ENCODE measurements around the gene NBEAL2. TPM values are rescaled to one million over a fixed set of nuclear protein-coding genes. Genes with fewer than 3 reads are reported as not detected.

The NBEAL2 gene
- total and polyA plus RNA-seq, 11 donors, result 8.1 to 45.7 (median 13.1) TPM

- TF ChIP-seq, protein P1, sequence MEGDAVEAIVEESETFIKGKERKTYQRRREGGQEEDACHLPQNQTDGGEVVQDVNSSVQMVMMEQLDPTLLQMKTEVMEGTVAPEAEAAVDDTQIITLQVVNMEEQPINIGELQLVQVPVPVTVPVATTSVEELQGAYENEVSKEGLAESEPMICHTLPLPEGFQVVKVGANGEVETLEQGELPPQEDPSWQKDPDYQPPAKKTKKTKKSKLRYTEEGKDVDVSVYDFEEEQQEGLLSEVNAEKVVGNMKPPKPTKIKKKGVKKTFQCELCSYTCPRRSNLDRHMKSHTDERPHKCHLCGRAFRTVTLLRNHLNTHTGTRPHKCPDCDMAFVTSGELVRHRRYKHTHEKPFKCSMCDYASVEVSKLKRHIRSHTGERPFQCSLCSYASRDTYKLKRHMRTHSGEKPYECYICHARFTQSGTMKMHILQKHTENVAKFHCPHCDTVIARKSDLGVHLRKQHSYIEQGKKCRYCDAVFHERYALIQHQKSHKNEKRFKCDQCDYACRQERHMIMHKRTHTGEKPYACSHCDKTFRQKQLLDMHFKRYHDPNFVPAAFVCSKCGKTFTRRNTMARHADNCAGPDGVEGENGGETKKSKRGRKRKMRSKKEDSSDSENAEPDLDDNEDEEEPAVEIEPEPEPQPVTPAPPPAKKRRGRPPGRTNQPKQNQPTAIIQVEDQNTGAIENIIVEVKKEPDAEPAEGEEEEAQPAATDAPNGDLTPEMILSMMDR (IDR thresholded peaks at IDR 0.05), result no peak
- TF ChIP-seq POLR2A (IDR thresholded peaks at IDR 0.05), result no peak
- intact Hi-C loops (cut with DNase I), result no loop called here
- Histone ChIP-seq H3K9me3 (no peaks in the 10 kb centered on the region), H3K36me3 (peaks cover 0 to 35% (median 3%) of the 10 kb centered on the region in 9 donors), H3K4me3 (no peak overlapping the region), H3K27ac (no peak overlapping the region), H3K27me3 (no peaks in the 10 kb centered on the region), H3K4me1 (peaks cover 0 to 91% (median 66%) of the 10 kb centered on the region in 12 donors)
- WGBS, 4 donors, result 53 to 61% (median 57%) methylated on average over 9 of the region's 9 CpGs
- ATAC-seq, result no peak
- peak in 1 of 5 donors; percentile 21 for DNase-seq
These were observed 10.6 kb upstream of the NBEAL2 start for GRCh38 chr3:46968783-46969428.

- WGBS, 4 donors, result 11 to 25% (median 22%) methylated on average over 3 of the region's 3 CpGs
- ATAC-seq, result peak; percentile 77 to 85 (median 82)
- Histone ChIP-seq H3K27me3 (no peaks in the 10 kb centered on the region), H3K9me3 (no peaks in the 10 kb centered on the region), H3K27ac (peak overlapping the region in 11 of 12 donors; percentile 11 to 73 (median 52)), H3K4me1 (peaks cover 3 to 98% (median 74%) of the 10 kb centered on the region in 12 donors), H3K4me3 (no peak overlapping the region), H3K36me3 (peaks cover 0 to 28% (median under 1%) of the 10 kb centered on the region in 9 donors)
- DNase-seq, result peak; percentile 50 to 71 (median 67)
- TF ChIP-seq, protein P1 (IDR thresholded peaks at IDR 0.05), result no peak
- no peak for TF ChIP-seq POLR2A (IDR thresholded peaks at IDR 0.05)
- intact Hi-C loops (cut with DNase I), result loop anchor here in 1 of 10 donors (2.0 kb wide), 1 partner anchor 34 kb away; no protein-coding TSS in a partner anchor
These were observed 8.9 kb upstream of the NBEAL2 start for GRCh38 chr3:46970391-46971091.

GRCh38 chr3:46971151-46971550 is 8.3 kb upstream of the NBEAL2 start:
- Histone ChIP-seq H3K4me3 (no peak overlapping the region), H3K36me3 (peaks cover 0 to 23% (median 0%) of the 10 kb centered on the region in 9 donors), H3K9me3 (no peaks in the 10 kb centered on the region), H3K4me1 (peaks cover 4 to 96% (median 75%) of the 10 kb centered on the region in 12 donors), H3K27ac (peak overlapping the region in 11 of 12 donors; percentile 11 to 73 (median 52)), H3K27me3 (no peaks in the 10 kb centered on the region)
- DNase-seq, result no peak
- WGBS, 4 donors, result 40 to 55% (median 41%) methylated on average over 6 of the region's 6 CpGs
- no peak for TF ChIP-seq POLR2A (IDR thresholded peaks at IDR 0.05)
- TF ChIP-seq, protein P1 (IDR thresholded peaks at IDR 0.05), result no peak
- intact Hi-C loops (cut with DNase I), result loop anchor here in 1 of 10 donors (2.0 kb wide), 1 partner anchor 34 kb away; no protein-coding TSS in a partner anchor
- no peak for ATAC-seq

DNA sequence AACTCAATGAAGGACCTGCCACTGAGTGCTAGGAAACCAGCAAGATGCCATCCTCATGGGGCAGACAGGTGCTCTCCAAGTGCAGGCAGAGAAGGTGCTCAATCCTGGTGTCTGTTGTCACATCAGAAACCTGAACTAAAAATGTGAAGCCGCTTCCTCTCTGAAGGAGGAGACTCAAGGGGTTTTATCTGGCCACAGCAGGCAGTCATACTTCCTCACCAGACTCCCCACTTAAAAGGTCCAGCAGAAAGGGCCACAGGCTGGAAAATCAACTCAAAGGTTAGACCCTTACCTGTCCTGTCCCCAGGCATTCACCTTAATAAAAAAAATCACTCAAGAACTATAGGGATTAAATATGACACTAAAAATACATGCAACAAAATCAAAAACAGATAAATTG is 7.7 kb upstream of the NBEAL2 start:
- 71 to 77% (median 74%) methylated on average over 1 of the region's 1 CpG for WGBS, 4 donors

More for the DNA sequence above, 7.7 kb upstream of the NBEAL2 start:
- ATAC-seq (no peak), DNase-seq (peak in 1 of 5 donors; percentile 6)
- TF ChIP-seq, protein P1 (IDR thresholded peaks at IDR 0.05), result no peak
- no peak for TF ChIP-seq POLR2A (IDR thresholded peaks at IDR 0.05)
- H3K36me3 ChIP-seq, result peaks cover 0 to 23% (median 0%) of the 10 kb centered on the region in 9 donors
- intact Hi-C loops (cut with DNase I), result loop anchor here in 1 of 10 donors (2.0 kb wide), 1 partner anchor 35 kb away; no protein-coding TSS in a partner anchor
- H3K4me1 ChIP-seq, result peaks cover 4 to 91% (median 71%) of the 10 kb centered on the region in 12 donors
- no peaks in the 10 kb centered on the region for H3K9me3 ChIP-seq
- no peaks in the 10 kb centered on the region for H3K27me3 ChIP-seq
- peak overlapping the region in 4 of 12 donors; percentile 11 to 73 (median 54) for H3K27ac ChIP-seq
- H3K4me3 ChIP-seq, result no peak overlapping the region
